Ovary (tissue), 9 donors: ENCODE data around the gene LRRC70. TPM values are rescaled to one million over a fixed set of nuclear protein-coding genes. Genes with fewer than 3 reads are reported as not detected.

Experiments
- DNase-seq, 5 donors: peaks; one replicate each; pipeline ENCODE4 v3.0.0-alpha.2; 2019 to 2020
- H3K27ac ChIP-seq, 2 donors: fragments of 200-600 bp; one replicate each; pipeline versions ENCODE4 v1.5.1 to v1.8.0; 2019 to 2022
- H3K27me3 ChIP-seq: fragments of 200-600 bp; one replicate; pipeline ENCODE4 v1.8.0; 2022
- H3K36me3 ChIP-seq: fragments of 200-600 bp; sonication (generic); one replicate; pipeline ENCODE4 v1.5.1; 2019
- H3K4me1 ChIP-seq: one replicate; pipeline ENCODE4 v1.8.1; 2013; ENCODE audit warnings: mild to moderate bottlenecking, moderate library complexity; ENCODE audit not compliant: insufficient read depth
- H3K4me3 ChIP-seq: fragments of 200-600 bp; sonication (generic); one replicate; pipeline ENCODE4 v1.5.1; 2017
- H3K9me3 ChIP-seq, 2 donors: fragments of 200-600 bp in 1 of 2; sonication (generic) in 1 of 2; one replicate each; pipeline versions ENCODE4 v1.5.1 to v1.8.1; 2013 to 2019; ENCODE audit warnings: mild to moderate bottlenecking in 1 of 2, moderate library complexity in 1 of 2
- CTCF ChIP-seq, 3 donors: fragments of 450-650 bp in 2 of 3; fragments of 200-600 bp in 1 of 3; IDR thresholded peaks; one replicate each; pipeline versions ENCODE4 v1.5.1 to v1.8.0; 2016 to 2022; ENCODE audit warnings: antibody characterized with exemption in 3 of 3, mild to moderate bottlenecking in 1 of 3
- EP300 ChIP-seq: sonication (generic); formaldehyde crosslinking; IDR thresholded peaks from one replicate; pipeline ENCODE4 v1.6.1; 2017; ENCODE audit warnings: antibody characterized with exemption
- POLR2A ChIP-seq: fragments of 450-650 bp; IDR thresholded peaks from one replicate; pipeline ENCODE4 v1.6.1; 2017; ENCODE audit warnings: antibody characterized with exemption, mild to moderate bottlenecking, moderate library complexity
- WGBS, 3 donors: extraction: QIAGEN DNeasy Blood & Tissue Kit in 1 of 3; methylation state at CpG; one replicate each; pipeline versions ENCODE4 v1.1.5 to v1.1.7; 2013 to 2017; 5-methylcytosine and 5-hydroxymethylcytosine counted together
- intact Hi-C, 4 donors: fragments of 100-400 bp; cut with DNase I; formaldehyde crosslinking; loops; one replicate each; pipeline versions ENCODE4 v1.11.0 to v1.15.1; 2022 to 2023
- polyA plus RNA-seq, 2 donors: library from polyadenylated mRNA; stranded (reverse); fragments of 200-250 nt in 1 of 2; fragments of 350-450 nt in 1 of 2; fragmentation: Illumina TruSeq in 1 of 2; extraction: RNeasy Lipid Tissue Mini Kit (QIAGEN cat#74804) in 1 of 2; gene quantifications; one replicate each; pipeline ENCODE4 v1.2.3, GENCODE V29; 2013 to 2014
- total RNA-seq, 7 donors: library from RNA; depleted of rRNA in 2 of 7; stranded (reverse); fragments of >200 nt in 2 of 7; fragmentation: NEBNext Ultra II Directional in 3 of 7; extraction: Animal tissue kit (Norgen Biotek cat#: 25700) in 3 of 7; gene quantifications; one replicate each; pipeline versions ENCODE4 v1.1.0 to v1.2.4, GENCODE V29; 2016 to 2023
- donor health status: DM: no; HTN: no; CAD: no; lungs with moderate emphysema.
- donor health status: DM: no; HTN: no; CAD: no.
- donor health status: Bipolar disorder and iron deficiency.
- donor health status: DM: yes; HTN: yes; CAD: no.
- donor health status: DM: no; HTN: no; CAD: no.
- donor health status: DM: yes; HTN: yes; CAD: no.

LRRC70 gene
- total and polyA plus RNA-seq, 9 donors = 2.2 to 7.5 (median 3.3) TPM

DNA sequence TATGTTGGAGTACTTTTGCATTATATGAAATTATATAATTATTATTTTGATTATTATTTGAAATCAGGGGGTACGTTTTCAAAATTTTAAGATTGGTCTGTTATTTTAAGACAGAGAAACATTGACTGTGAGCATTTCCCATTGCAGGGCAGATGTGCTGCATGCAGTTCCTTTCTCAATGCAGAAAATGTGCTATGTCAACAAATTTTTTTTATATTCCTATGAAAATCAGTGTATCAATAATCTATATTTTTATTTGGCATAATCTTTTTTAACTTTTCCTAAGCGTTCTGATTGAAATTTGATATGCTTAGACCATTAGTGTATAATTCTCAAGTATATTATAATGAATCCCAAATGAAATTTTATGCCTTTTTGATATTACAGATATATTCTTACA is 41.8 kb upstream of the LRRC70 start:
- intact Hi-C loops = no loop called here
- no peak for DNase-seq
- no peaks in the 10 kb centered on the region for H3K4me1 ChIP-seq
- 94 to 97% (median 95%) methylated on average over 2 of the region's 2 CpGs for WGBS, 3 donors
- H3K27me3 ChIP-seq = no peaks in the 10 kb centered on the region
- H3K27ac ChIP-seq = no peak overlapping the region
- TF ChIP-seq CTCF (IDR thresholded peaks at IDR 0.05) (no peak), EP300 (no peak), POLR2A (no peak)
- H3K9me3 ChIP-seq = no peaks in the 10 kb centered on the region
- no peak overlapping the region for H3K4me3 ChIP-seq
- no peaks in the 10 kb centered on the region for H3K36me3 ChIP-seq

DNA sequence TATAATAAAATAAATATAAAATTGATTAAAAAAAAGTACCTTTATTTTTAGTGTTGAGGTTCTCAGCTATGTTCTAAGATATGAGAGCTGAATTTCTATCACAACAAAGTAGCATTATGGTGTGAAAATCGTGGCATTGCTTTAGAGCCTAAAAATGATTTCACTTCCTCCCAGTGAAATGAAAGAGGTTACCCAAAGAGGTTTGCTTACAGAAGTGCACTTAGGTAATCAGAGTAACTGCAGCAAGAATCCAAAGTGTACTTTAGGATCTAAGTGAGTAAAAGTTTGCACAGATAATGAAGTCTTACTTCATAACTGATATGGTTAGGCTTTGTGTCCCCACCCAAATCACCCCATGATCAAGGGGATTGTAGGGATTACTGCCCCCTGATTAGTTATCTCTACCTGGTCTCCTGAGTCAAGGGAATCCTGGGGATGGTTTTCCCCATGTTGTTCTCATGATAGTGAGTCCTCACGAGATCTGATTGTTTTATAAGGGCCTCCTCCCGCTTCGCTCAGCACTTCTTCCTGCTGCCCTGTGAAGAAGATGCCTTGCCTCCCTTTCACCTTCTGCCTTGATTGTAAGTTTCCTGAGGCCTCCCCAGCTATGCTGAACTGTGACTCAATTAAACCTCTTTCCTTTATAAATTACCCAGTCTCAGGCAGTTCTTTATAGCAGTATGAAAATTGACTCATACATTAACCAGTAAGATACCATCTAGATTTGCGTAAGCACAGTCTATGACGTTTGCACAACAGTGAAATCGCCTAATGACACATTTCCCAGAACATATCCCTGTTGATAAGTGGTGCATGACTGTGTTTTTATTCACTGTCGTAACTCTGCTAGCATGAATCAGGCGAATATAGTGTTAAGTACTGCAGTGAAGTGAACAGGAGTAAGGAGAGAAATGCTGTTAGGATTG is 40.3 kb upstream of the LRRC70 start:
- no peak for DNase-seq
- TF ChIP-seq EP300 (no peak), POLR2A (no peak), CTCF (IDR thresholded peaks at IDR 0.05) (no peak)
- WGBS, 3 donors = 94 to 96% (median 94%) methylated on average over 9 of the region's 9 CpGs

DNA sequence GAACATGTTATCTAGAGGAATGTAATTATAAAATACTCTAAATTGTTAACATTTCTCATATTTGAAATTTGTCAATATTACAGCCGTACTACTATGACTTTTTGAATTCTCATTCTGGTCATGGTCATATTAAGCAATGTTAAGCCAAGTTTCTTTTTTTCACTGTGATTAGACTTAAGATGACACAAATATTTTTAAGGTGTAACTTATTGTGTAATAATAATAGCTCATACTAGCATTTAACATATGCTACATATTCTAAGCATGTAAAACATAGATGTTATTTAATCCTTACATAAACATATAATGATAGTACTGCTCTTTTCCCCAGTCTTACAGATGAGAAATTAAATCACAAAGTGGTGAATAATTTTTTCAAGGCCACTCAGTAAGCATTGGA is 35.9 kb upstream of the LRRC70 start:
- Histone ChIP-seq H3K27ac (no peak overlapping the region), H3K36me3 (no peaks in the 10 kb centered on the region), H3K9me3 (no peaks in the 10 kb centered on the region), H3K4me1 (no peaks in the 10 kb centered on the region), H3K27me3 (no peaks in the 10 kb centered on the region), H3K4me3 (no peak overlapping the region)
- no peak for DNase-seq
- WGBS, 3 donors = 28 to 59% (median 28%) methylated on average over 1 of the region's 1 CpG
- intact Hi-C loops = no loop called here
- TF ChIP-seq CTCF (IDR thresholded peaks at IDR 0.05) (no peak), EP300 (no peak), POLR2A (no peak)

More for the DNA sequence above, 40.3 kb upstream of the LRRC70 start:
- H3K4me3 ChIP-seq = no peak overlapping the region
- intact Hi-C loops = no loop called here
- H3K9me3 ChIP-seq = no peaks in the 10 kb centered on the region
- H3K36me3 ChIP-seq = no peaks in the 10 kb centered on the region
- no peaks in the 10 kb centered on the region for H3K4me1 ChIP-seq
- no peaks in the 10 kb centered on the region for H3K27me3 ChIP-seq
- H3K27ac ChIP-seq = no peak overlapping the region

- H3K27ac ChIP-seq = no peak overlapping the region
- H3K4me1 ChIP-seq = no peaks in the 10 kb centered on the region
- DNase-seq = no peak
- WGBS, 3 donors = 77 to 81% (median 79%) methylated on average over 3 of the region's 3 CpGs
- no peaks in the 10 kb centered on the region for H3K27me3 ChIP-seq
- H3K9me3 ChIP-seq = no peaks in the 10 kb centered on the region
- H3K4me3 ChIP-seq = no peak overlapping the region
- TF ChIP-seq EP300 (no peak), POLR2A (no peak), CTCF (IDR thresholded peaks at IDR 0.05) (no peak)
- H3K36me3 ChIP-seq = no peaks in the 10 kb centered on the region
- intact Hi-C loops = no loop called here
These were observed 30.5 kb upstream of the LRRC70 start for GRCh38 chr5:62547945-62548630.
